ENCODE measurements around the gene IPO11.

The IPO11 gene

GRCh38 chr5:62589504-62589903 is 176.9 kb downstream of the IPO11 start:
- DNase-seq (ENCODE audit: extremely low spot score, insufficient read length, low read depth): no peak
- FAIRE-seq: no peak

GRCh38 chr5:62590387-62590786 is 177.8 kb downstream of the IPO11 start:
- FAIRE-seq: no peak

GRCh38 chr5:62592558-62592957 is 180.0 kb downstream of the IPO11 start:
- no peak for FAIRE-seq
- DNase-seq (ENCODE audit: extremely low spot score, insufficient read length, low read depth): no peak

More at GRCh38 chr5:62590387-62590786, 177.8 kb downstream of the IPO11 start:
- DNase-seq (ENCODE audit: extremely low spot score, insufficient read length, low read depth): no peak

- DNase-seq (ENCODE audit: extremely low spot score, insufficient read length, low read depth): no peak
These were observed 180.8 kb downstream of the IPO11 start for GRCh38 chr5:62593331-62593730.

GRCh38 chr5:62594364-62594984 is 181.9 kb downstream of the IPO11 start:
- DNase-seq (ENCODE audit: extremely low spot score, insufficient read length, low read depth) (no peak), FAIRE-seq (no peak)

More at GRCh38 chr5:62593331-62593730, 180.8 kb downstream of the IPO11 start:
- FAIRE-seq: no peak

- FAIRE-seq (no peak), DNase-seq (ENCODE audit: extremely low spot score, insufficient read length, low read depth) (no peak)
These were observed 183.5 kb downstream of the IPO11 start for GRCh38 chr5:62596096-62596495.

GRCh38 chr5:62596691-62597090 is 184.1 kb downstream of the IPO11 start:
- FAIRE-seq: no peak

GRCh38 chr5:62597314-62597713 is 184.8 kb downstream of the IPO11 start:
- DNase-seq (ENCODE audit: extremely low spot score, insufficient read length, low read depth) (no peak), FAIRE-seq (no peak)

More at GRCh38 chr5:62596691-62597090, 184.1 kb downstream of the IPO11 start:
- no peak for DNase-seq (ENCODE audit: extremely low spot score, insufficient read length, low read depth)

- DNase-seq (ENCODE audit: extremely low spot score, insufficient read length, low read depth) (no peak), FAIRE-seq (no peak)
These were observed 188.1 kb downstream of the IPO11 start for GRCh38 chr5:62600560-62601252.

GRCh38 chr5:62603934-62604333 is 191.4 kb downstream of the IPO11 start:
- DNase-seq (ENCODE audit: extremely low spot score, insufficient read length, low read depth): no peak
- no peak for FAIRE-seq

GRCh38 chr5:62605638-62606037 is 193.1 kb downstream of the IPO11 start:
- FAIRE-seq (no peak), DNase-seq (ENCODE audit: extremely low spot score, insufficient read length, low read depth) (no peak)

- FAIRE-seq: no peak
- no peak for DNase-seq (ENCODE audit: extremely low spot score, insufficient read length, low read depth)
These were observed 194.3 kb downstream of the IPO11 start for GRCh38 chr5:62606878-62607277.

GRCh38 chr5:62607615-62608014 is 195.1 kb downstream of the IPO11 start:
- FAIRE-seq: no peak
- DNase-seq (ENCODE audit: extremely low spot score, insufficient read length, low read depth): no peak

GRCh38 chr5:62608529-62609511 is 196.3 kb downstream of the IPO11 start:
- FAIRE-seq (no peak), DNase-seq (ENCODE audit: extremely low spot score, insufficient read length, low read depth) (no peak)

- FAIRE-seq (no peak), DNase-seq (ENCODE audit: extremely low spot score, insufficient read length, low read depth) (no peak)
These were observed 201.8 kb downstream of the IPO11 start for GRCh38 chr5:62614355-62614754.

GRCh38 chr5:62616615-62617277 is 204.2 kb downstream of the IPO11 start:
- DNase-seq (ENCODE audit: extremely low spot score, insufficient read length, low read depth): no peak
- FAIRE-seq: no peak

GRCh38 chr5:62617943-62618342 is 205.4 kb downstream of the IPO11 start:
- DNase-seq (ENCODE audit: extremely low spot score, insufficient read length, low read depth) (no peak), FAIRE-seq (no peak)

- FAIRE-seq (no peak), DNase-seq (ENCODE audit: extremely low spot score, insufficient read length, low read depth) (no peak)
These were observed 208.2 kb downstream of the IPO11 start for GRCh38 chr5:62620761-62621160.

- FAIRE-seq: no peak
These were observed 208.7 kb downstream of the IPO11 start for GRCh38 chr5:62621280-62621679.

GRCh38 chr5:62623271-62623670 is 210.7 kb downstream of the IPO11 start:
- no peak for FAIRE-seq
- no peak for DNase-seq (ENCODE audit: extremely low spot score, insufficient read length, low read depth)

More at GRCh38 chr5:62621280-62621679, 208.7 kb downstream of the IPO11 start:
- no peak for DNase-seq (ENCODE audit: extremely low spot score, insufficient read length, low read depth)
